Activated naive CD8-positive, alpha-beta T cell treated with anti-CD3 and anti-CD28 coated beads, Interleukin-2, amount 50 U/mL, for 16 hours (primary cell): Measurements from ENCODE around the gene UBP1.
"Not testable (repeated sequence)": the region's sequence is repeated elsewhere in the genome, so short reads cannot be mapped to it uniquely, and the experiment has no call there.

ENCODE experiments used
- DNase-seq: peaks from one replicate; pipeline ENCODE4 v3.0.0-alpha.2; 2020; ENCODE audit warnings: low read depth, low spot score

The UBP1 gene, protein sequence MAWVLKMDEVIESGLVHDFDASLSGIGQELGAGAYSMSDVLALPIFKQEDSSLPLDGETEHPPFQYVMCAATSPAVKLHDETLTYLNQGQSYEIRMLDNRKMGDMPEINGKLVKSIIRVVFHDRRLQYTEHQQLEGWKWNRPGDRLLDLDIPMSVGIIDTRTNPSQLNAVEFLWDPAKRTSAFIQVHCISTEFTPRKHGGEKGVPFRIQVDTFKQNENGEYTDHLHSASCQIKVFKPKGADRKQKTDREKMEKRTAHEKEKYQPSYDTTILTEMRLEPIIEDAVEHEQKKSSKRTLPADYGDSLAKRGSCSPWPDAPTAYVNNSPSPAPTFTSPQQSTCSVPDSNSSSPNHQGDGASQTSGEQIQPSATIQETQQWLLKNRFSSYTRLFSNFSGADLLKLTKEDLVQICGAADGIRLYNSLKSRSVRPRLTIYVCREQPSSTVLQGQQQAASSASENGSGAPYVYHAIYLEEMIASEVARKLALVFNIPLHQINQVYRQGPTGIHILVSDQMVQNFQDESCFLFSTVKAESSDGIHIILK

DNA sequence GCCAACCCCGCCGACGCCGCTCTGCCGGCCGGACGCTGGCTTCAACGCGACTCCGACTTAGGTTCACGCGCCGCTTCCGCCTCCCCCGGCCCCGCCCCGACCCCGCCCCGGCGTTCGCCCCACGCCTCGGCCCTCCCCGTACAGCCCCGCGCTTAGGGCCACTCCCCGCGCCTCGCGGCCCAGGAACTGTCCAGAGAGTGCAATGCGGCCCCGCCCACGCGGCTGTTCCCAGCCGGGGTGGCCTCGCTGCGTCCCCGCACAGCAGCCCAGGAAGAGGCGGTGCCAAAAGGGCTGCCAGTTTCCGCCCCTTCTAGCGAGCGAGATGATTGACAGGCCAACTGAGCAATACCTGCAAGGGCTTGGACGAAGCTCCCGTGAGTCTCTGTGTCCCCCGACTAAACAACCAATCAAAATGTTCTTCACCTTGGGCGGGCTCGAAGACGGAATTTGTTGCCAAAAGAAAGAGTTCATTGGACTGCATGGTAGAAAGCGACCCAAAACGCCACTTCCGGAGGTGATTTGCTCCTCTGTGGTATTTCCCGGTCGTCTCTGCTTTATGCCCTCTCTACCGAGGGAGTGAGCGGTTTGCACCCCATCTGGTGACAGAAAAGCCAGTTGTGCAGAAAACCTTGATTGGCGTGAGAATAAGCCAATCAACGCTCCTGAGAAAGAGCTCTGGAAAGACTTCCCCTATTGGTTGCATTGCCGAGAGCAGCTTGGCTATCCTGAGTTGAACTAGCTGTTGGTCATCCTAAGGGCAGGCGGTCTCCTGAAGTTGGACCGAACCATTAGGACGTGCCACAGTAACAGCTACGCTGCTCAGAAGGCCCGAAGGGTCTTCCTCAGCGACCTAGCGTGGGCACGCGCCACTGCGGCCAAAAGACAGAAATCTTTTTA is at the start of gene UBP1:
Gene UBP1, minus strand, starts transcription at position 78 of the 897 bp plus-strand sequence. CDS start 557 bp downstream, outside the sequence.
- peak; percentile 93 for DNase-seq

DNA sequence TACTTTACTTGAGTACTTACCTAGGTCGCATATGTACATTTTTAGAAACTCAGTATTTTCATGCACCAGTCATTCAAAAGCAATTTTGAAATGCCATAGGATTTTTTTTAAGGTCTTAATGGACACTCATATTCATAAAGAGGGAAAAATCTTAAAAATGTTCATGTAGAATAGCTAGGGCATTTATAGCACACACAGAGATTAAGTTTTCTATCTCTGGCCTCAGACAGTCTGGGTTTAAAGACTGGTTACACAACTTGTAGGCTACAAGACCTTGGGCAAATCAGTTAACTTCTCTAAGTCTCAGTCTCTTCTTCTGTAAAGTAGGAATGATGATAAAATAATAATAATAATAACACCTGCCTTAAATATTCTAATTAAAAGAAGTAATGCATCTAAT is 48.5 kb upstream of the UBP1 start:
- no peak for DNase-seq

DNA sequence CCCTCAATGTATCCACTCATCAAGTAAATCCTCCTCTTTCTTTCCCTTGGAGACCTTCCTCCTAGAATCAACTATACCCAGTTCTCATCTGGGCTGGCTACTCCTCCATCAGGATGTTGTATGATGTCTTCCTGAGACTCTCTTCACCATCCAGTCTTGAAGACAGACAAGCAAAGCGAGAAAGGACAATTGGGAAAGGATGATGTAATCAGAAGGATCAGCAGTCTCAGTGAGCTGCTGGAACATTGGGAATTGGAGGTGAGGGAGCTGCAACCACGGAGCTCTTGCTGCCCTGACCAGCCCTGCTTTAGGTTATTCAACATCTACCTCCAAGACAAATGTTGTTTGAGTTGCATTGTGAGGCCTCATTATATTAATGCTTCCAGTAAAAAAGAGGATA is 48.0 kb upstream of the UBP1 start:
- DNase-seq: no peak

DNA sequence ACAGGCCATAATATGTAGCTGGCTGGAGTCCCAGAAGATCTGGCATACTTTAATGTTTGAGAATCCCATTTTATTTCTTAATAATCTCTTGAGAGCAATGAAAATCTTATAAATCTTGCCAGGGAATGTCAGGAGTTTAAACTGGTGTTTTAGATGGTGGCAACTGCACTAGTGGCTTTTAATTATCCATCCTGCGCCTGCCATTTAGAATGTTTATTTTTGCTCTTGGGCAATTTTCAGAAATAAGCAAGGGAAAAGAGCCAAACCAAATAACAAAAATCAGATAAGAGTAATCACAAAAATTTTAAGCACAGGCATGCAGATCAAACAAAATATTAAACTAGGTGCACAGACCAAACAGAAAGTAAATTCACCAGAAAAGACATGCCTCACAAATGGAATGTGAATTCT is 41.9 kb upstream of the UBP1 start:
- DNase-seq: no peak

DNA sequence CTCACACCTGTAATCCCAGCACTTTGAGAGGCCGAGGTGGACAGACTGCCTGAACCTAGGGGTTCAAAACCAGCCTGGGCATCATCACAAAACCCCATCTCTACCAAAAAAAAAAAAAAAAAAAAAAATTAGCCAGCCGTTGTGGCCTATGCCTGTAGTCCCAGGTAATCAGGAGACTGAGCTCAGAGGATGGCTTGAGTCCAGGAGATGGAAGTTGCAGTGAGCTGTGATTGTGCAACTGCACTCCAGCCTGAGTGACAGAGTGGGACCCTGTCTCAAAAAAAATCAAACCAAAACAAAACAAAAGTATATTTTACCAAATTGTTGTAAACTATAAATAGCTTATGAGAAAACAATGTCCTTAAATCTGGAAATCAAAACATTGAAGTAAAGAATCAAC is 34.7 kb upstream of the UBP1 start:
- no peak for DNase-seq

DNA sequence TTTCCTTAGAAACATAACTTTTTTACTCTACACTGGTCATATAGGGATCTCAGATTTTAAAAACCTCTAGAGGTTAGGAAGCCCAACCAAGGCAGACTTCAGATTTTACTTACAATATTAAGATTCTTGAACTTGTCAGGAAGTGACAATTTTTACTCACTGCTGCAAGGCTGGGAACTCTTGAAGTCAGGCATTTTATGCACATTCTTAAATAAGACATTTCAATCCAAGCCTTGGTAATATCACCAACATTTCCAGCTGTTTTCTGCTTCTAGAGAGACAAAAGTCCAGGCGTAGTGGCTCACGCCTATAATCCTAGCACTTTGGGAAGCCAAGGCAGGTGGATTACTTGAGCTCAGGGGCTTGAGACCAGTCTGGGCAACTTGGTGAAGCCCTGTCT is 33.6 kb upstream of the UBP1 start:
- DNase-seq: no peak

DNA sequence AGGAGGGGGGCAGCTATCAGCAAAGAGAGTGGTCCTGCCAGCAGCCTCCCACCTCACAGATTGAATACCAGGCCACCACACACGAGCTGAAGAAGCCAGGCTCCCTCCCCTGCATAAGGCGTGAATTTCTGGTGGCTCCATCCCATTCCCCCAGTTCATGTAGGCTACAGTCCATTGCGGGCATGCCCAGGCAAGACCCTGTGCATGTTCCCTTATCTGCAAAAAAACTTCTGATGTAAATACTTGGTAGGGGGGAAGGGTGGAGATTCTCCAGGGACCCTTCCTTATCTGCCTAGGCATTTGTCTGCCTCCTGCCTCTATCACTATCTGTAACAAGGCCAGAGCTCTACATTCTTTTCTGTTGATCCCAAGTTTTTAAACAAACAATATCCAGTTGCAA is 27.6 kb upstream of the UBP1 start:
- DNase-seq: no peak

DNA sequence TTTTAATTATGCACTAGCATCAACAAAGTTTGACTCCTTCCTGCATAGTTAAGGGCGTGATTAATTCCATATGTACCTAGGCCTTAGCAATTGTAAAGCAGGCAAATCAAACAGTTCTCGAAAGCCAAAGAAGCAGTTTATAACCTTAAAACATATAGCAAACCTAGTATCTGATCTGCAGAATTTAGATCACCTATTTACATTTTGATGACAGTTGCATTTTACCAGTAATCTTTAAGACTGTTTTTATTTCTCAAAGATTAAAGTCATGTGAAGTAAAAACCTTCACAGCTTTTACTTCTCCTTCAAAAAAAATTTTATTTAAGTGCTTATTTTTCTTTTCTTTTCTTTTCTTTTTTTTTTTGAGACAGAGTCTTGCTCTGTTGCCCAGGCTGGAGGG is 20.9 kb upstream of the UBP1 start:
- no peak for DNase-seq

DNA sequence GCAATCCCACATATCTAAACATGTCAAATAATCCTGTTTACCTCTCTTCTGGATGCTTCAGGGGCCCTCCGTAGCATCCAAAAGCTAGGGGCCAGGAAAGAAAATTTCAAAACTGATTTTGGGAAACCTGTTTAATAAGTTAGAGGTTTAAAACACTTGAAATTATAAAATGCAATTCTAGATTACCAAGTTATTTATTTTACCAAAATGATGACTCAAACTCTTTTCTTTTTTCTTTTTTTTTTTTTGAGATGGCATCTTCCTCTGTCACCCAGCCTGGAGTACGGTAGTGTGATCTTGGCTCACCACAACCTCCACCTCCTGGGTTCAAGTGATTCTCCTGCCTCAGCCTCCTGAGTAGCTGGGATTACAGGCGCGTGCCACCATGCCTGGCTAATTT is 19.4 kb upstream of the UBP1 start:
- DNase-seq: not testable (repeated sequence)

DNA sequence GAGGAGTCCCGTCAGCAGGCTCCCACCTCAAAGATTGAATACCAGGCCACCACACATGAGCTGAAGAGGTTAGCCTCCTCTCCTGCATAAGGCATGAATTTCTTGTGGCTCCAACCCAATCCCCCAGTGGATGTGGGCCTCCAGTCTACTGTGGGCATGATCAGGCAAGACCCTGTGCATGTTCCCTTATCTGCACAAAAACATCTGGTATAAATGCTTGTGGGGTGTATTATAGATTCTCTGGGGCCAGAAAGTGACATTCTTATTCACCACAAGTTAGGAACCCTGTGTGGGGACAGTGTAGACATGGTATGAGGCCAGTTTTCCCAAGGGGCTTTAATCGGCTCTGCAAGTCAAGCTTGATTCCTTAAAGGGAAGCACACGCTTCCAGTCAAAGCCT is 18.2 kb upstream of the UBP1 start:
- DNase-seq: no peak

DNA sequence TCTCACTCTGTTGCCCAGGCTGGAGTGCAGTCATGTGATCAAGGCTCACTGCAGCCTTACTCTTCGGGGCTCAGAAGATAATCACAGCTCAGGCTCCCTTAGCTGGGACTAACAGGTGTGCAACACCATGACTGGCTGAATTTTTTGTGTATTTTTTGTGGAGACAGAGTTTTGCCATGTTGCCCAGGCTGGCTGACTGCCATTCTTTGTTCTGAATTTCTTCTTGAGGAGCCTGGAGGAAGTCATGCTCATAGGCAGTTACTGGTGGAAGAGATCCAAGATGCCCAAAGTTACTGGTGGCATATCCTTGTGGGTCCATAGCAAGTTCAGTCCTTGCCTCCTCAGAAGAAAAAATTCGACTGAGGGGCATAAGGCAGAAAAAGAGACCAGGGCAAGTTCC is 16.6 kb upstream of the UBP1 start:
- DNase-seq: no peak

DNA sequence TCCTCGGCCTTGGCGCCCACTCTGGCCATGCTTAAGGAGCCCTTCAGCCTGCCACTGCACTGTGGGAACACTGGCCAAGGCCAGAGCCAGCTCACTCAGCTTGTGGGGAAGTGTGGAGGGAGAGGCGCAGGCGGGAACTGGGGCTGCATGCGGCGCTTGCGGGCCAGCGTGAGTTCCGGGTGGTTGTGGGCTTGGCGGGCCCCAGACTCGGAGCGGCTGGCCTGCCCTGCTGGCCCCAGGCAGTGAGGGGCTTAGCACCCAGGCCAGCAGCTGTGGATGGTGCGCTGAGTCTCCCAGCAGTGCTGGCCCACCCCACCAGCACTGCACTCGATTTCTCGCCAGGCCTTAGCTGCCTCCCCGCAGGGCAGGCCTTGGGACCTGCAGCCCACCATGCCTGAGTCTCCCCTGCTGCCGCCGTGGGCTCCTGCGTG is 13.1 kb upstream of the UBP1 start:
- no peak for DNase-seq

DNA sequence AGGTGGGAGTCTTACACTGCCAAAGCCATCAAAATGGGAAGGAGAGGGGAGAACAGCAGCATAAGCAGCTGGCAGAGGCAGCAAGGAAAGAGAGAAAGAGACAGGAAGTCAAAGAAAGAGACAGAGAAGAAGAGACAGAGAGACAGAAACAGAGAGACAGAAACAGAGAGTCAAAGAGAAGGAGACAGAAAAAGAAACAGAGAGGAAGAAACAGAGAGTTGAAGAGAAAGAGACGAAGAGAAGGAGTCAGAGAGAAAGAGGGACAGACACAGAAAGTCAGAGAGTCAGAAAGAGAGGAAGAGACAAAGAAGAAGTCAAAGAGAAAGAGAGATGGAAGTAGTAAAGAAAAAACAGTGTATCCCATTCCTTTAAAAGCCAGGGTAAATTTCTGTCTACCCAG is 11.8 kb upstream of the UBP1 start:
- DNase-seq: not testable (repeated sequence)

DNA sequence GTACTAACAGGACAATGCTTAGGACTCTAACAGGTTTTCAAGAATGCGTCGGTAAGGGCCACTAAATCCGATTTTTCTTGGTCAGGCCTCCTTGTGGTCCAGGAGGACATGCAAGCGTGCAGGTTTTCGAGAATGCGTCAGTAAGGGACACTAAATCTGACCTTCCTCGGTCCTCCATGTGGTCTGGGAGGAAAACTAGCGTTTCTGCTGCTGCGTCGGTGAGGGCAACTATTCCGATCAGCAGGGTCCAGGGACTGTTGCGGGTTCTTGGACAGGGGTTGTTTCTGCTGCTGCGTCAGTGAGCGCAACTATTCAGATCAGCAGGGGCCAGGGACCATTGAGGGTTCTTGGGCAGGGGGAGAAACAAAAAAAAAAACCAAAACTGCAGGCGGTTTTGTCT is 7.8 kb upstream of the UBP1 start:
- DNase-seq: no peak

DNA sequence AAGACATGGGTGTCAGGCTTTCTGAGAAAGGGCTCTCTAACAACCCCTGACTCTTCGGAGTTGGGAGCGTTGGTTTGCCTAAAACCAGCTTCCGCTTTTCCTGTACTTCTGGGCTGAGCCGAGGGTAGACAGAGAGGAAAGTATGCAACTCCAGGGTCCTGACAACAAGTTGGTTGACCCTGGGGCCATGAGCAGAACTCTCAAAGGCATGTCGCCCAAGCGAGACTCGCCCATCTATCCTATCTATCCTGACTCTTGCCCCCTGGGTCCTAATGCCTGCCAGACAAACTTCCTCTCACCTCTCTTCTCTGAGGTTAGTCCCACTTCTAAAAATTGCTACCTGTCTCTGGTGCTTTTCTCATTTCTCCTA is 7.0 kb upstream of the UBP1 start:
- DNase-seq: not testable (repeated sequence)

DNA sequence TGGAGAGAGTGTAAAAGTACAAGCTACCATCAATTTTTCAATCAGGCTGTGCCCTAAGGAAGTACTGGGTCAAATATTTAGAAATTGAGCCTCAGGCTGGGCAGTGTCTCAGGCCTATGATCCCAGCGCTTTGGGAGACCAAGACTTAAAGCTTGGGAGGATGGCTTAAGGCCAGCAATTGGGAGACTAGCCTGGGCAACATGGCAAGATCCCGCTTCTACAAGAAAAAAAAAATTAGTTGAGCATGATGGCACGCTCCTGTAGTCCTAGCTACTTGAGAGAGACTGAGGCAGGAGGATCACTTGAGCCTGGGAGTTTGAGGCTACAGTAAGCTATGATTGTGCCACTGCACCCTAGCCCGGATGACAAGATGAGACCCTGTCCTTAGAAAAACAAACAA is 2.0 kb upstream of the UBP1 start:
- DNase-seq: no peak

DNA sequence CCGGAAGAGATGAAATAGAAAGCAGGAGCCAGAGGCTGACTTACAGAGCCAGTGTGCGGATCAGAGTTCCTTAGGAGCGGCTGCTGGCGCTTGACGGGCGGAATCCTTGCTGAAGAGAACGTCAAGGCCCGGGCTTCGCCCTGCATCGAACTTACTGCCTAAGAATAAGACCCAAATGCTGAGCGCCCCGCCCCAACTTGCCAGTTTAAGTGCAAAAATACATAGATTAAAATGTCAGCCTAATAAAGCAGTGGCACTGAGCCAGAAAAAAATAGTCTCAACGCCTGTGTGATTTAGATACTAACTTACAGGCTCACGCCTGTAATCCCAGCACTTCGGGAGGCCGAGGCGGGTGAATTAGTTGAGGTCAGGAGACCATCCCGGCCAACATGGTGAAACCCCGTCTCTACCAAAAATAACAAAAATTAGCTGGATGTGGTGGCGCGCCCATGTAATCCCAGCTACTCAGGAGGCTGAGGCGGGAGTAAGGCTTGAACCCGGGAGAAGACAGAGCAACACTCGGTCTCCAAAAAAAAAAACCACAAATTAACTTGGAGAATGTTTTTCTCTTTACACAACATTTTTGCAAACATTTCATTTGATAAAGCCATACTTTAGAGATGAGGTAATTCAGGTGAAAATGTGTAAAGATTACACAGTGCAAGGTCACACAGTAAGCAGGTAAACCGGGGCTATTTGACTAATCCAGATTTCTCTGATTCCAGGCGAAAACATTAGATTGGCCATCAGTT is 1.2 kb upstream of the UBP1 start:
- no peak for DNase-seq

DNA sequence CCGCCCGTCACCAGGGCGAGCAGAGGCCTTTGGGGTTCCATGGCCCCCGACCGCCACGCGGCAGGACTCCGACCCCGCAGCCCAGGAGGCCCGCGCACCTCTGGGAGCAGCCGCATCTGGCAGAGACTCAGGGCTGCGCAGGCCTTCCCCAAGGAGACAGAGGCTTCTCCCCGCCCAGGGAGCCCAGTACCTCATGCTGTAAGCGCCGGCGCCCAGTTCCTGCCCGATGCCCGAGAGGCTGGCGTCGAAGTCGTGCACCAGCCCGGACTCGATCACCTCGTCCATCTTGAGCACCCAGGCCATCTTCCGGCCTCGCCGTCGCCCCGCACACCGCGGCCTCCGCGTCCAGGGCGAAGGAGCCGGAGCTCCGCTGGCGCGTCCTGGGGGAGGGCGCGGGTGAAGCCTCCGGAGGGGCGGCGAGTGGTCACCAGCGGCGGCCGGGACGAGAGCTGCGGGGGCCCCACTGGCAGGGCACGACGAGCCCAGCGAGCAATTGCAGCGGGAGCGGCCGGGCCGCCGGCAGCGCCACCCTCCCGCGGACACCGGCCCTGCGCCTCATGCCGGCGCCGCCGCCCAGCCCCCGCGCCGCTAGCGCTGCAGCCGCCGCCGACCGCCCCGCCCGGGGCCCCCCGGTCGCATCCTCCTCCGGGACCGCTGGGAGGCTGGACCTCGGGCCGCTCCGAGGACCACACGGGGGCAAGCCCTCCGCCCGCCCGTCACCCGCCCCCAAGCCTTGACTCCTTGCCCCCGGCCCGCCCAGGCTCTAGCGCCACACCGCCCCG is 468 bp downstream of the UBP1 start:
- DNase-seq: no peak

DNA sequence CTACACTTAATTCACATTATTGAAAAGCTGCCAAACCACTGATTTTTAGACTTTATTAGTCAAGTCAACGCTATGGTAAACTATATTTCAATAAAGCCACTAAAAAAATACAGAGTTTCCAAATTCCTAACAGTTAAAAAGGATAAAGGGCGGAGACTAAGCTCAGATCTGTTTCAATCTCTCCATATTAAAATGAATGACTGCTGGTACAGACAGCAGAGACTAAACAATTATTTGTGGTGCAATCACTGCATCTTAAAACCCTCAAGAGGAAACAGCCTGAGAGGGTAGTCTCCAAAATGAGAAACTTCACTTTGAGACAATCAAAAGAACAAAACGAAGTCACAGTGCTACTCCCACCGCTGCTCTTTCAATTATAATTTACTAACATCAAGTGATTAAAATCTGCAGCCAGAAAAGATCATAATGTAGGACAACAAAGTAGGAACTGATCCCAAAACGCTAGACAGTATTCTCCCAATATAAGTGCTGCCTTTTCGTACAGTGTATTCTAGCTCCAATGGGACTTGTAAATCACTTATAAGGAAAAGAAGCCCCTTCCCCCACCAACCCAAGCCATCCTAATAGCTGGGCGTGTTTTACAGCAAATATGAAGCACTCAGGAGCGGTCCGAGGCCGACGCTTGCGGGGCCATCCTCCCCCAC is 1.2 kb downstream of the UBP1 start:
- DNase-seq: no peak

DNA sequence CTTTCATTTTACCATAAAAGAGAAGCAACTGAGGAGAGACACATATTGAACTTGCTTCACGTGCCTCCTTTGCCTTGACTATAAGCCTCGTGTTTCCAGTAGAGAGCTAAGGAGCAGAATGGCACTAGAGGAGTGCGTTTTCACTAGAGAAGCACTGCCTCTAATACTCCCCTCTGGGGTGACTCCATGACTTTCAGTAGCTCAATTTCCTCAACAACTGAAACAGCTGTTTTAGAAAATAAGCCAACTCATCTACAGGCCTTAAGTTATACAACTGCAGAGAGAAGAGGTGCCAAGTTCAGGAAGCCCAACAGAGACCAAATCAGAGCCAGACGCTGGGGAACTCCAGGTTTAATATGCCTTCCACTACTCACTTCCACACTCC is 1.9 kb downstream of the UBP1 start:
- no peak for DNase-seq
